GM12872 (cell line): Measurements from ENCODE around the gene MCC.

Experiments
- CTCF ChIP-seq: IDR thresholded peaks from 3 replicates; pipeline ENCODE4 v1.5.1; 2011; ENCODE audit warnings: low read depth, mild to moderate bottlenecking, low read length, moderate library complexity; ENCODE audit not compliant: insufficient read depth

The MCC gene

GRCh38 chr5:113068559-113068958 lies 419.7 kb downstream of the MCC start:
- TF ChIP-seq CTCF = no peak

- TF ChIP-seq CTCF = no peak
Measured at GRCh38 chr5:113067635-113068344, 420.5 kb downstream of the MCC start.

GRCh38 chr5:113065626-113066025 lies 422.6 kb downstream of the MCC start:
- no peak for TF ChIP-seq CTCF

- no peak for TF ChIP-seq CTCF
Measured at GRCh38 chr5:113064806-113065205, 423.4 kb downstream of the MCC start.

GRCh38 chr5:113063927-113064326 lies 424.3 kb downstream of the MCC start:
- no peak for TF ChIP-seq CTCF

- TF ChIP-seq CTCF = no peak
Measured at GRCh38 chr5:113062869-113063508, 425.3 kb downstream of the MCC start.

GRCh38 chr5:113061846-113062780 lies 426.1 kb downstream of the MCC start:
- no peak for TF ChIP-seq CTCF
